KG1 (cell line): ENCODE results near the gene ICA1.
"Not testable (repeated sequence)": the region's sequence is repeated elsewhere in the genome, so short reads cannot be mapped to it uniquely, and the experiment has no call there.

Source experiments
- DNase-seq: peaks from one replicate; lab custom pipeline; 2025; lab: John Stamatoyannopoulos, UW

Gene ICA1

DNA sequence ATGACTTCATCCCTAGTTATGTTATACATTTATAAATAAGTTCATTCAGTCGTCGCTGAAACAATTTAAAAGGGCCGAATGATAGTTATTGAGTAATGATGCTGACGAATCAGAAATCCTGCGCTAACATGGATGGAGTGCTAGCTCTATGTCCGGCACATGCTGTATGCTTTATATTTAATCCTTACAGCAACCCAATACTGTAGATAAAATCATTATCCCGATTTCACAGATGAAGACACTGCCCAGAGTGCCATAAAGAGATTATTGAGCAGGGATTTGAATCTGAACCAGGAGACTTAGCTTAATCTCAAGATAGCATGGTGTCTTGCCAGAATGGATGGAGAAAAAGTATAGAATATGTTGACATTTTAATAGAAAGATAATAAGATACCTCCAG, 1.1 kb upstream of the ICA1 start:
- no peak for DNase-seq

GRCh38 chr7:8260871-8261694, 884 bp downstream of the ICA1 start:
- DNase-seq: peak; percentile 69

GRCh38 chr7:8259586-8260222, 2.3 kb downstream of the ICA1 start:
- no peak for DNase-seq

- no peak for DNase-seq
Observed at GRCh38 chr7:8258734-8259133, 3.2 kb downstream of the ICA1 start.

GRCh38 chr7:8258166-8258565, 3.8 kb downstream of the ICA1 start:
- DNase-seq: no peak

- DNase-seq: no peak
Observed at GRCh38 chr7:8255680-8256655, 6.0 kb downstream of the ICA1 start.

GRCh38 chr7:8254667-8255066, 7.3 kb downstream of the ICA1 start:
- DNase-seq: no peak

- DNase-seq: no peak
Observed at GRCh38 chr7:8254215-8254614, 7.8 kb downstream of the ICA1 start.

DNA sequence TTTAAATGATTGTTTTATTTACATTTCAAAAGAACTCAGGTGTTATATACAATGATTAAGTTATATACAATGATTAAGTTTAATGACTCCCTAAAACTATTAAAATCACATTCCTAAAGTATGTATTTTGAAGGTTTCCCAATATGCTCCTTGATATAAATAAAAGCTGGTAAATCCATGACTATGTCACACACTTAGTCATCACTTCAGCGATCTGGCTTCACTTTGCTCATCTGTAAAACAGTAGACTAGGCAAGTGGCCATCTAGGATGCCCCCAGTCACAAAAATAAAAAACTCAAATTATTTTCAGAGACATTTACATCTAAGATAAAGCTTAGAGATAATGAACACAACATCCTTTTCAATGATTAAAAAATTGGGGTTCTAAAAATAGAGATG, 10.8 kb downstream of the ICA1 start:
- DNase-seq: no peak

DNA sequence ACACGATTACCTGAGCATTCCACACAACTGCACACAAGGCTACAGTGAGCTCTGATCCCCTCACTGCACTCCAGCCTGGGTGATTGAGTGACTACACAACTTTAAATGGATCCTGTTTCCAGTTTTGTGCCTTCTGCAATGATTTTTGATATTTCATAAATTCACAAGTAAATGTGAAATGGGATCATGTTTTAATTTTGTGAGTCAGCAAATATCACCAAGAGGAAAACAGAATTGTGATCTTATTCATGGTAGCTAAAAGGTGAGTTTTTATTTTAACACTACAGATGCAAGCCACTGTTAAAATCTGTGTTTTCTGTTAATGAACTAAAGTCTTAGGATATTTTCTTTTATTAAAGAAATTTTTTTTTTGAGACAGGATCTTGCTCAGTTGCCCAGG, 11.4 kb downstream of the ICA1 start:
- DNase-seq: no peak

GRCh38 chr7:8249121-8249520, 12.8 kb downstream of the ICA1 start:
- no peak for DNase-seq

GRCh38 chr7:8246020-8246419, 15.9 kb downstream of the ICA1 start:
- DNase-seq: no peak

DNA sequence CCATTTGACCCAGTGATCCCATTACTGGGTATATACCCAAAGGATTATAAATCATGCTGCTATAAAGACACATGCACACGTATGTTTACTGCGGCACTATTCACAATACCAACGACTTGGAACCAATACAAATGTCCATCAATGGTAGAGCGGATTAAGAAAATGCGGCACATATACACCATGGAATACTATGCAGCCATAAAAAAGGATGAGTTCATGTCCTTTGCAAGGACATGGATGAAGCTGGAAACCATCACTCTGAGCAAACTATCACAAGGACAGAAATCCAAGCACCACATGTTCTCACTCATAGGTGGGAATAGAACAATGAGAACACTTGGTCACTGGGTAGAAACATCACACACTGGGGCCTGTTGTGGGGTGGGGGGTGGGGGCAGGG, 16.9 kb downstream of the ICA1 start:
- not testable (repeated sequence) for DNase-seq

GRCh38 chr7:8243059-8243458, 18.9 kb downstream of the ICA1 start:
- DNase-seq: not testable (repeated sequence)

DNA sequence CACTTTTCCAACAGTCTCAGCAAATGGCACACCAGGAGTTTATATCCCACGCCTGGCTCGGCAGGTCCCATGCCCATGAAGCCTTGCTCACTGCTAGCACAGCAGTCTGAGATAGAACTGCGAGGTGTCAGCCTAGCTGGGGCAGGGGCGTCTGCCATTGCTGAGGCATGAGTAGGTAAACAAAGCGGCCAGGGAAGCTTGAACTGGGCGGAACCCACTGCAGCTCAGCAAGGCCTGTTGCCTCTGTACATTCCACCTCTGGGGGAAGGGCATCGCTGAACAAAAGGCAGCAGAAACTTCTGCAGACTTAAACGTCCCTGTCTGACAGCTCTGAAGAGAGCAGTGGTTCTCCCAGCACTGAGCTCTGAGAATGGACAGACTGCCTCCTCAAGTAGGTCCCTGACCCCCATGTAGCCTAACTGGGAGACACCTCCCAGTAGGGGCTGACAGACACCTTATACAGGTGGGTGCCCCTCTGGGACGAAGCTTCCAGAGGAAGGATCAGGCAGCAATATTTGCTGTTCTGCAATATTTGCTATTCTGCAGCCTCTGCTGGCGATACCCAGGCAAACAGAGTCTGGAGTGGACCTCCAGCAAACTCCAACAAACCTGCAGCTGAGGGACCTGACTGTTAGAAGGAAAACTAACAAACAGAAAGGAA, 22.1 kb downstream of the ICA1 start:
- DNase-seq: not testable (repeated sequence)

DNA sequence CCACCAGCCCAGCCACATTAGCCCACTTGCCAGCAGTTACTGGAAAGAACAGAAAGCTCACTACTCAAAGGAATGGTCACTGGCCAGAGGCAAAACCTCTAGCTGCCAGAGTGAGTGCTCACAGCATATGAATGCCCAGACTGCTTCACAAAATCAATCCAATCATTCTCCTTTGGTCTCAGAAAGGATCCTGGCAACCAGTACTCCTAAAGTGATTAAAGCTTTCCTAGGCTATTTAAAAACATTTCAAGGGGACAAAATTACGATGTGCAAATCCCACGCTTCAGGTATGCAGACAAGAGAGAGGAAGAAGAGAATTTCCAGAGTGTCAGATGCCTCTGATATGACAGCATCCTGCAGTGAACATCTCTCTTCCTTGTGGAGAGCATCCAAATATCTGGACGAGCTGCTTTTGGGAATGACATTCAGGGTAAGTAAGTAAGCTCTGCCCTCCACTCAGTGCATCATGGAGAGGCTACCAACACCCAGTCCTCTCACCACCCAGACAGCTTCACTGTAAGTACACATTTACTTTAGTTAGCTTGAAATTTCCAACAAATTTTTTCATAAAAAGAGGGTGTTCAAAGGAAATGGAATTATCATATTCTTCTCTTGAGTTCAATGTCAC, 25.1 kb downstream of the ICA1 start:
- no peak for DNase-seq

GRCh38 chr7:8232999-8233847, 28.7 kb downstream of the ICA1 start:
- DNase-seq: no peak

DNA sequence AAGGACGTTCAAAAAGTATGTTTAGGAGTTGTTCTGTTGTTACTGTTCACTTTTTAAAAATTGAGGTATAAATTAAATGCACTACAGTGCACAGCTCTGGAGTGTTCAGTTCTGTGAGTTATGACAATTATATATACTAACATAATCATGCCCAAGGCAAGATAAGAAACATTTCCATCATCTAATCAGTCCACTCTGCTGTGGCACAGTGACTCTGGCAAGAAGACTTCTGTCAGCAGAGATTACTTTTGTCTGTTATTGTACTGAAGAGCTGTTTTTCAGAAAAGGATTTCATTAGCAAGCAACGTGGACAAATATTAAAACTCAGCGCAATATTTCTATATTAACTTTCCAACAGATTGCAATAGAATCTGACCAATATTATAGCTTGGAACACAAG, 32.0 kb downstream of the ICA1 start:
- DNase-seq: no peak

- DNase-seq: no peak
Observed at GRCh38 chr7:8228766-8229674, 32.9 kb downstream of the ICA1 start.
